GM18505 (cell line): ENCODE results near the gene ASCC2.
"Not testable (repeated sequence)": the region's sequence is repeated elsewhere in the genome, so short reads cannot be mapped to it uniquely, and the experiment has no call there.

Experiments
- ATAC-seq: cut with Tn5 transposase; IDR thresholded peaks from one replicate; pipeline ENCODE4 v1.9.1; 2021; ENCODE audit not compliant: unreplicated experiment
- POLR2A ChIP-seq: IDR thresholded peaks from 4 replicates; pipeline ENCODE4 v1.6.1; 2011; ENCODE audit warnings: borderline replicate concordance; ENCODE audit not compliant: insufficient read depth, insufficient read length; ENCODE audit errors: extremely low read depth

Gene ASCC2

DNA sequence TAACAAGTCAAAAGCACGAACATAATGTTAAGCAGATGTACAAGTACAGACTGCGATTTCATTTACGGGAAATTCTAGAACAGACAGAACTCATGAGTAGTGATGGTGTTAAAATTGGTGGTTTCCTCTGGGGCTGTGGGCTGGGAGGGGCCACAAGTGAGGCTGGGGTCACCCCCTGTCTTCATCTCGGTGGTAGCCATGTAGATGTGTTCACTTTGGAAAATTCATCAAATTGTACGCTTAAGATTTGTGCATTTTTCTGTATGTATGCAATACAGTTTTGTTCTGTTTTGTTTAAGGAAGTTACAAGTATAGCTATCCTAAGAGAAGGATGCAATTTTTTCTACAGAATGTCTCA is 504 bp upstream of the ASCC2 start:
- peak; percentile 12 for ATAC-seq
- no peak for TF ChIP-seq POLR2A

- not testable (repeated sequence) for ATAC-seq
Observed at GRCh38 chr22:29836791-29837370, 1.2 kb downstream of the ASCC2 start.

DNA sequence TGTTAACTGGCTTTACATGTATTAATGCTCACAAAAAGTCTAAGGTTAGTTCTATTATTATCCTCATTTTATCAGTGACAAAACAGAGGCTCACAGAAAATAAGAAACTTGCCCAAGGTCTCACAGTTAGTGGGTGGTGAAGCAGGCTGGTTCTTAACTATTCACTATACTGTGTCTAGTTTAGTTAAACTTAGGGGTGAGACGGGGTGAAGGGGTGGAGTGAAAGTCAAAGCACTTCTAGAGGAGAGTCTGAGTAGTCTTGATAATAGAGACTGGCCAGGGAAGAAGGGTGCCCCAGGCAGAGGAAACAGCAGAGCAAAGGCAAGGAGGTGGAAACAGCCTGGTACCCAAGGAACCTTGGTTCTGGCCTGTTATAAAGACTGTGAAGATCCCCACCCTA is 4.0 kb downstream of the ASCC2 start:
- no peak for TF ChIP-seq POLR2A
- ATAC-seq = no peak

DNA sequence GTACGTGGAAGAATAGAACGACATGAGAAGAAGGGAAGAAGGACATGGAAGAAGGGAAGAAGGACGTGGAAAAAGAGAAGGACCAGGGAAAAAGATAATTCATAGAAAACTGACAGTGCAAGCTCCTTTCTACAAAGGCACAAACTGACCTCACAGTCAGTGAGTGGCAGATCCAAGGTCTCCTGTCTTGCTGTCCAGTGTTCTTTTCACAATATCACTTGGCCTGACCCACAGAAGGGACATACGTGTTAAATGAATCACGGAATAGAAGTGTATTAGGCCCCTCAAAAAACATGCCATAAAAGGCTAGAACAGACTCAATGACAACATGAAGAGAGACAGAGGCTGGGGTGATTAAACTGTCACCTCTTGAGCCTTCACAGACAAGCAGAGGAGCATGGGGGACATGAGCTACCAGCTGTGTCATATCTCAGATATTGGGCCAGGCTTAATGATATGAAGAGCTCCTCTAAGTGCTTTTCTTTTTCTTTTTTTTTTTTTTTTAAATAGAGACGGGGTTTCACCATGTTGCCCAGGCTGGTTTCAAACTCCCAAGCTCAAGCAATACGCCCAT is 4.6 kb downstream of the ASCC2 start:
- no peak for ATAC-seq
- no peak for TF ChIP-seq POLR2A

- no peak for ATAC-seq
- no peak for TF ChIP-seq POLR2A
Observed at GRCh38 chr22:29831958-29832357, 6.1 kb downstream of the ASCC2 start.

DNA sequence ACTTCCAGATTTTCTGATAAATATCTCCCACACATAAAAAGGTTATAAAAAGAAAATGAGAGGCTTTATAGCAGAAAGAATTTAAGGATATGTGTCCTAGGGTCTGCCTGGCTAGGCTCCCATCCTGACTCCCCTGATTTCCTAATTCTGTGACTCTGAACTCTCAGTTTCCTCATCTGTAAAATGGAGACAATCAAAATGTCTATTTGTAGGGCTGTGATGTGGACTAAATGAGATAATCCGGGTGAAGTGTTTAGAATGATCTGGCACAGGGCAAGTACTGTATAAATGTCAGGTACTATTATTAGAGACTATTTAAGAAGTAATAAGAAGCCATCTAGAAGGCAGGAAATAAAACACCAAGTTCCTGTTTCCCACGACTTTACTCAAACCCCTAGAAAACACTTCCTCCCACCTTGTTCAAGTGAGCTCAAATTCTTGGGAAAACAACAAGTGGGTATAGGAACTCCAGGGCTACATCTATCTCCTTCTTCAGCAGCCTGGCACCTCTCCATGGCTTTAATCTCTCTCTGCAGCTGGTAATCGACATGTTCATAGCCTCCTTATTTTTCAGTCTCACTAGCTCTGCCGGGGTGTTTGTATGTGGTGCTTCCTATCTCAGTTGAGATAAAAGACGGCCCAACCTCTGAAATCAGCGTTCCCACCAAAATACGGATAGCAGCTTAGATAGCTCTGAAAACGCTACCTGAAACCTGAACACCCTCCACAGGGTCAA is 6.7 kb downstream of the ASCC2 start:
- TF ChIP-seq POLR2A = no peak
- ATAC-seq = no peak

DNA sequence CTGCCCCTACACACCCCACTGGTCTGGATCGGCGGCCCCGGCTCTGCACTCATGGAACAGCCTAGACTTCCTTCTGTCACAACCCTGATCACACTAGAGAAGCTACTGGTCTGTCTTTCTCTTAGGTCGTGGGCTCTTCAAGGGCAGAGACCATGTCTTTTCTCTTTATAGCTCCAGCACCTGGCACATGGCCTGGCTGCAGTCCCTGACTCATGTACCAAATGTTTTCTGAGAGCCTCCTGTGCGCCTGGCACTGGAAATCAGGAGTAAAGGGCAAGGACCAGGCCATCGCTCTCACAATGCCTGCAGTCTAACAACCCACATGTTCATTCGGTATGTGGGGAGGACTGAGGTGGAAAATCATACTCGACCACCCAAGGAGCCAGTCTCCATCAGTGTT is 7.5 kb downstream of the ASCC2 start:
- TF ChIP-seq POLR2A = no peak

GRCh38 chr22:29827726-29828125 is 10.3 kb downstream of the ASCC2 start:
- not testable (repeated sequence) for ATAC-seq

More for the DNA sequence above, 7.5 kb downstream of the ASCC2 start:
- no peak for ATAC-seq

DNA sequence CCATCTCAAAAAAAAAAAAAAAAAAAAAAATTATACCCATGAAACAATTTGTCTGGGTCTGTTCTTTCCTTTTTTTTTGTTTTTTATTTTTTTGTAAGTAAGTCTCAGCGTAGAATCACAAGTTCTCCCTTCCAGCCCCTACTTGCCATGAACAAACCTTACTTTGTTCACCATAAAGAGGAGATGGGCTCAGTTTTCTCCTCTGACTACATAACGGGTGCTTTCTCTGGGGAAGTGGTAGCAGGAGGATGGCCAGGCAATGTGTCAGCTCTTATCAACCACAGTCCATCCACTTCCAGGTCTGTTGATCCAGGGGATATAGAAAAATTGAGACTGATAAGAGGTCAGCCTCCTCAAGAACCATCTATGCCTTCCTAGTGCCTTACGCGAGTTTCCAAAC is 11.0 kb downstream of the ASCC2 start:
- no peak for TF ChIP-seq POLR2A
- ATAC-seq = no peak

GRCh38 chr22:29825578-29825977 is 12.5 kb downstream of the ASCC2 start:
- ATAC-seq = no peak
- no peak for TF ChIP-seq POLR2A

DNA sequence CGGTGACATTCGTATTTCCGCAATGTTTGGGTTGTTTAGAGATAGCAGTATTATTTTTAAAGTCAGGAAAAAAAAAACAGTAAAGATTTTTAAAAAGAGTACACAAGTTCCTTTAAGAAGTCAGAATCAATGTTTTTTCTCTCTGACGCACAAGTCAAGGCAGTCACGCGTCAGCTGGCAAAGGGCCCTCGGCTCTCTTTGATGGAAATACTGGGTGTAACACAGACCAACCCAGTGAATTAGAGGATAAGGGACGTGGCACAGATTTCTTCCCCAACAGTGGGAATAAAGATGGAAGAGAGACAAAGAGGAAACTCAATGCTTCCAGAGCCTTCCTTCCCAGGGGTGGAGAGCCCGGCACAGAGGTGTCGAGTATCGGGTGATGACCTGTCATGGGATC is 13.4 kb downstream of the ASCC2 start:
- ATAC-seq = no peak
- TF ChIP-seq POLR2A = no peak

DNA sequence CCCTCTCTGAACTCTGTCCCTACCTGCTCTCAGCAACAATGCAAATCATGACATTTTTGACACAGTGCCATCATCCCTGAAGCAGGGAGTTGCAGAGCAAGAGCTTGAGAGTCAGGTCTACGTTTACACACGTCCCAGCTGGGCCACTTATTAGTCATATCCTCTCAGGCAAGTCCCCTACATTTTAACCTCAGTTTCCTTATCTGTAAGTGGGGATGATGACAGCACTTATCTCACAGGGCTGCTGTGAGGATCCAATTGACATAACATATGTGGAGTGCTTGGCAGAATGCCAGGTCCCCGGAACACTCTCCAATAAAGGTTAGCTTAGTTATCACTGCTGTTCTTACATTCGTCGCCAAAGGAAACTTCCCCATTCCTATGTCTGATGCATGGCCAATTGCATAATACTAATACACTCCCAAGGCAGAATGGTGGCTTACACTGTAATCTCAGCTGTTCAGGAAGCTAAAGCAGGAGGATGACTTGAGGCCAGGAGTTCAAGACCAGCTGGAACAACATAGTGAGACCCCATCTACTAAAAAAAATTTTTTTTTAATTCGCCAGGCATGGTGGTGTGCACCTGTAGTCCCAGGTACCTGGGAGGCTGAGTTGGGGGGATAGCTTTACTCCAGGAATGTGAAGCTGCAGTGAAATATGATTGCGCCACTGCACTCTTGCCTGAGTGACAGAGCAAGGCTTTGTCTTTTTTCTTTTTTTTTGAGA is 16.6 kb downstream of the ASCC2 start:
- no peak for TF ChIP-seq POLR2A
- ATAC-seq = no peak

- ATAC-seq = no peak
- no peak for TF ChIP-seq POLR2A
Observed at GRCh38 chr22:29820961-29821290, 17.1 kb downstream of the ASCC2 start.

- ATAC-seq = no peak
- TF ChIP-seq POLR2A = no peak
Observed at GRCh38 chr22:29819501-29819900, 18.6 kb downstream of the ASCC2 start.

DNA sequence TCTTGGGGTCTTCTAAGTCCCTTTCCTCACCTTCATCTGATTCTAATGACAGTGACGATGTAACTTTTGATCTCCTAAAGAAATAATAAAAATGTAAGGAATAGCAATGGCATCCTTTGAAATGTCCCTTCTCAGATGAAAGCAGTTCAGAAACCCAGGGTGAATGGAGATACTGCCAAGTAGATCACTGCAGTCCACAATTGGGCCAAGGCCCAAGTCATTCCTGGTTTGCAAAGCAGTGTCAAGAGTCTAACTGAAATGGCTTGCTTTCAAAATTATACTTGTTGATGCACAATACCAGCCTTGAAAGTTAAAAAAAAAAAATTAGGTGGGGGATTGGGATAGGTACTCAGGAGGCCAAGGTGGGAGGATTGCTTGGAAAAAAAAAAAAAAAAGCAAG is 20.4 kb downstream of the ASCC2 start:
- no peak for TF ChIP-seq POLR2A
- no peak for ATAC-seq

GRCh38 chr22:29816980-29817379 is 21.1 kb downstream of the ASCC2 start:
- ATAC-seq = no peak
- TF ChIP-seq POLR2A = no peak
